HepG2 (cell line): ENCODE results near the gene LGALS9. TPM values are rescaled to one million over a fixed set of nuclear protein-coding genes. Genes with fewer than 3 reads are reported as not detected.

ENCODE experiments used
- CAMTA2 ChIP-seq: sonication (generic); formaldehyde crosslinking; IDR thresholded peaks from 2 replicates; pipeline ENCODE4 v1.4.0; 2020; ENCODE audit warnings: mild to moderate bottlenecking, missing genetic modification reagents, borderline replicate concordance
- KAT8 ChIP-seq: IDR thresholded peaks from 2 replicates; pipeline ENCODE4 v1.6.1; 2016; ENCODE audit warnings: missing genetic modification reagents, missing compliant biosample characterization
- MEF2D ChIP-seq: sonication (generic); formaldehyde crosslinking; IDR thresholded peaks from 2 replicates; pipeline ENCODE4 v1.5.1; 2020; ENCODE audit warnings: mild to moderate bottlenecking, missing genetic modification reagents
- PPARG ChIP-seq: conservative IDR thresholded peaks from 2 replicates; pipeline ENCODE4 v1.6.1; 2016; ENCODE audit warnings: missing biosample characterization, missing genetic modification reagents
- SIN3A ChIP-seq: IDR thresholded peaks from 2 replicates; pipeline ENCODE4 v1.6.1; 2011; ENCODE audit warnings: low read depth, mild to moderate bottlenecking, control low read depth, low read length, borderline replicate concordance
- ZNF484 ChIP-seq: sonication (generic); formaldehyde crosslinking; IDR thresholded peaks from 2 replicates; pipeline ENCODE4 v1.5.1; 2020; ENCODE audit warnings: mild to moderate bottlenecking, low read depth, missing genetic modification reagents, borderline replicate concordance
- ZNF775 ChIP-seq: sonication (generic); formaldehyde crosslinking; IDR thresholded peaks from 2 replicates; pipeline ENCODE4 v1.4.0; 2020; ENCODE audit warnings: missing genetic modification reagents, mild to moderate bottlenecking, moderate library complexity, borderline replicate concordance
- polyA plus RNA-seq, 8 experiments: library from polyadenylated mRNA; depleted of rRNA in 3 of 8; stranded (reverse) in 7 of 8; unstranded in 1 of 8; fragments of >200 nt; fragmentation: Illumina TruSeq in 4 of 8; extraction: Trizol in 4 of 8; gene quantifications; 2 replicates each; pipeline versions ENCODE4 v1.2.1 to v1.2.3, GENCODE V29; 2011 to 2016; ENCODE audit warnings: low read depth in 4 of 8, missing spikeins in 1 of 8, mixed read lengths in 1 of 8; ENCODE audit not compliant: insufficient read depth in 1 of 8
- total RNA-seq, 5 experiments: library from RNA; depleted of rRNA; stranded (reverse); fragments of >200 nt; fragmentation: Illumina TruSeq; extraction: Trizol; gene quantifications; 2 replicates each; pipeline ENCODE4 v1.2.3, GENCODE V29; 2016; ENCODE audit warnings: low read depth in 1 of 5
- TF ChIP-seq, protein P1 (sequence below), 2 experiments: sonication (generic) in 1 of 2; formaldehyde crosslinking in 1 of 2; IDR thresholded peaks; 2 replicates each; pipeline versions ENCODE4 v1.6.1 to v1.9.0; 2014 to 2022; ENCODE audit warnings: antibody characterized with exemption in 1 of 2, borderline replicate concordance in 1 of 2, inconsistent platforms in 1 of 2, low read depth in 1 of 2, missing genetic modification reagents in 1 of 2
- TF ChIP-seq, protein P2 (sequence below): sonication (generic); formaldehyde crosslinking; IDR thresholded peaks from 2 replicates; pipeline ENCODE4 v1.8.1; 2023; ENCODE audit warnings: missing genetic modification reagents, mild to moderate bottlenecking, borderline replicate concordance
- TF ChIP-seq, protein P3 (sequence below): sonication (generic); formaldehyde crosslinking; IDR thresholded peaks from 2 replicates; pipeline ENCODE4 v1.5.0; 2020; ENCODE audit warnings: missing genetic modification reagents, mild to moderate bottlenecking, borderline replicate concordance
- TF ChIP-seq, protein P4 (sequence below): IDR thresholded peaks from 2 replicates; pipeline ENCODE4 v1.6.1; 2016; ENCODE audit warnings: missing compliant biosample characterization, missing genetic modification reagents, borderline replicate concordance

Gene LGALS9
- total and polyA plus RNA-seq, 2 of the 13 experiments (the other 11 are each of a cell fraction or from before 2014, with no cell fraction given), result 0.40 to 1.4 TPM

DNA sequence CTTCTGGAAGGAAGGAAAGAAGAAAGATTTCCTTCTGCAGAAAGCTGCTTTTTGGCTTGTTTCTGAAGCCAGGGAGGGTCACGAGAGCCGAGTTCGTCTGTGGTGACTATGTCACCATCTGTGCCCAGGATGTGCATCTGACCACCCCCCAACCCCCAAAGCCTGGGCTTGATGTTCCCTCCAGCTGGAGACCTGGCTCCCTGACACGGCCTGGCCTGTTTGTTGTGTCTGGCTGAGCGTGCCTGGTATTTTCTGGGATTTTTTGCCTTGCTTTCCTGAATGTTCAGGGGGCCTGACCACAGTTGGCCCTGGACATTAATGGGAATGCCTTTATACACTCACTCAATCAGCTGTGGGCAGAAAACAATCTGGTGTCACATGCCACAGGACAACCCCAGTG, 38.9 kb downstream of the LGALS9 start (continued):
- TF ChIP-seq, protein P1, sequence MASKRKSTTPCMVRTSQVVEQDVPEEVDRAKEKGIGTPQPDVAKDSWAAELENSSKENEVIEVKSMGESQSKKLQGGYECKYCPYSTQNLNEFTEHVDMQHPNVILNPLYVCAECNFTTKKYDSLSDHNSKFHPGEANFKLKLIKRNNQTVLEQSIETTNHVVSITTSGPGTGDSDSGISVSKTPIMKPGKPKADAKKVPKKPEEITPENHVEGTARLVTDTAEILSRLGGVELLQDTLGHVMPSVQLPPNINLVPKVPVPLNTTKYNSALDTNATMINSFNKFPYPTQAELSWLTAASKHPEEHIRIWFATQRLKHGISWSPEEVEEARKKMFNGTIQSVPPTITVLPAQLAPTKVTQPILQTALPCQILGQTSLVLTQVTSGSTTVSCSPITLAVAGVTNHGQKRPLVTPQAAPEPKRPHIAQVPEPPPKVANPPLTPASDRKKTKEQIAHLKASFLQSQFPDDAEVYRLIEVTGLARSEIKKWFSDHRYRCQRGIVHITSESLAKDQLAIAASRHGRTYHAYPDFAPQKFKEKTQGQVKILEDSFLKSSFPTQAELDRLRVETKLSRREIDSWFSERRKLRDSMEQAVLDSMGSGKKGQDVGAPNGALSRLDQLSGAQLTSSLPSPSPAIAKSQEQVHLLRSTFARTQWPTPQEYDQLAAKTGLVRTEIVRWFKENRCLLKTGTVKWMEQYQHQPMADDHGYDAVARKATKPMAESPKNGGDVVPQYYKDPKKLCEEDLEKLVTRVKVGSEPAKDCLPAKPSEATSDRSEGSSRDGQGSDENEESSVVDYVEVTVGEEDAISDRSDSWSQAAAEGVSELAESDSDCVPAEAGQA (IDR thresholded peaks at IDR 0.05; ENCODE audit: low read depth), result no peak
- TF ChIP-seq, protein P1 (CRISPR knock-in tag; IDR thresholded peaks at IDR 0.05; ENCODE audit: borderline replicate concordance), result no peak
- TF ChIP-seq, protein P2, sequence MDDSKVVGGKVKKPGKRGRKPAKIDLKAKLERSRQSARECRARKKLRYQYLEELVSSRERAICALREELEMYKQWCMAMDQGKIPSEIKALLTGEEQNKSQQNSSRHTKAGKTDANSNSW (CRISPR knock-in tag), result no peak
- TF ChIP-seq SIN3A, result no peak
- TF ChIP-seq, protein P3, sequence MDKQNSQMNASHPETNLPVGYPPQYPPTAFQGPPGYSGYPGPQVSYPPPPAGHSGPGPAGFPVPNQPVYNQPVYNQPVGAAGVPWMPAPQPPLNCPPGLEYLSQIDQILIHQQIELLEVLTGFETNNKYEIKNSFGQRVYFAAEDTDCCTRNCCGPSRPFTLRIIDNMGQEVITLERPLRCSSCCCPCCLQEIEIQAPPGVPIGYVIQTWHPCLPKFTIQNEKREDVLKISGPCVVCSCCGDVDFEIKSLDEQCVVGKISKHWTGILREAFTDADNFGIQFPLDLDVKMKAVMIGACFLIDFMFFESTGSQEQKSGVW (CRISPR knock-in tag), result no peak
- no peak for TF ChIP-seq PPARG (CRISPR knock-in tag)
- no peak for TF ChIP-seq MEF2D
- no peak for TF ChIP-seq ZNF484
- TF ChIP-seq, protein P4, sequence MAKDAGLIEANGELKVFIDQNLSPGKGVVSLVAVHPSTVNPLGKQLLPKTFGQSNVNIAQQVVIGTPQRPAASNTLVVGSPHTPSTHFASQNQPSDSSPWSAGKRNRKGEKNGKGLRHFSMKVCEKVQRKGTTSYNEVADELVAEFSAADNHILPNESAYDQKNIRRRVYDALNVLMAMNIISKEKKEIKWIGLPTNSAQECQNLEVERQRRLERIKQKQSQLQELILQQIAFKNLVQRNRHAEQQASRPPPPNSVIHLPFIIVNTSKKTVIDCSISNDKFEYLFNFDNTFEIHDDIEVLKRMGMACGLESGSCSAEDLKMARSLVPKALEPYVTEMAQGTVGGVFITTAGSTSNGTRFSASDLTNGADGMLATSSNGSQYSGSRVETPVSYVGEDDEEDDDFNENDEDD (CRISPR knock-in tag), result no peak
- TF ChIP-seq CAMTA2, result no peak
- no peak for TF ChIP-seq ZNF775 (CRISPR knock-in tag)
- no peak for TF ChIP-seq KAT8 (CRISPR knock-in tag)
